ENCODE measurements around the gene KCNS3.

Gene KCNS3

GRCh38 chr2:17879137-17879912, 858 bp downstream of the KCNS3 start:
- TF ChIP-seq, protein P1, sequence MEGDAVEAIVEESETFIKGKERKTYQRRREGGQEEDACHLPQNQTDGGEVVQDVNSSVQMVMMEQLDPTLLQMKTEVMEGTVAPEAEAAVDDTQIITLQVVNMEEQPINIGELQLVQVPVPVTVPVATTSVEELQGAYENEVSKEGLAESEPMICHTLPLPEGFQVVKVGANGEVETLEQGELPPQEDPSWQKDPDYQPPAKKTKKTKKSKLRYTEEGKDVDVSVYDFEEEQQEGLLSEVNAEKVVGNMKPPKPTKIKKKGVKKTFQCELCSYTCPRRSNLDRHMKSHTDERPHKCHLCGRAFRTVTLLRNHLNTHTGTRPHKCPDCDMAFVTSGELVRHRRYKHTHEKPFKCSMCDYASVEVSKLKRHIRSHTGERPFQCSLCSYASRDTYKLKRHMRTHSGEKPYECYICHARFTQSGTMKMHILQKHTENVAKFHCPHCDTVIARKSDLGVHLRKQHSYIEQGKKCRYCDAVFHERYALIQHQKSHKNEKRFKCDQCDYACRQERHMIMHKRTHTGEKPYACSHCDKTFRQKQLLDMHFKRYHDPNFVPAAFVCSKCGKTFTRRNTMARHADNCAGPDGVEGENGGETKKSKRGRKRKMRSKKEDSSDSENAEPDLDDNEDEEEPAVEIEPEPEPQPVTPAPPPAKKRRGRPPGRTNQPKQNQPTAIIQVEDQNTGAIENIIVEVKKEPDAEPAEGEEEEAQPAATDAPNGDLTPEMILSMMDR (IDR thresholded peaks at IDR 0.05) = peak; percentile 41; the same call in 1 of the 2 replicates

- TF ChIP-seq, protein P1 (IDR thresholded peaks at IDR 0.05) = no peak
These were observed 1.4 kb downstream of the KCNS3 start for GRCh38 chr2:17879913-17880274.

DNA sequence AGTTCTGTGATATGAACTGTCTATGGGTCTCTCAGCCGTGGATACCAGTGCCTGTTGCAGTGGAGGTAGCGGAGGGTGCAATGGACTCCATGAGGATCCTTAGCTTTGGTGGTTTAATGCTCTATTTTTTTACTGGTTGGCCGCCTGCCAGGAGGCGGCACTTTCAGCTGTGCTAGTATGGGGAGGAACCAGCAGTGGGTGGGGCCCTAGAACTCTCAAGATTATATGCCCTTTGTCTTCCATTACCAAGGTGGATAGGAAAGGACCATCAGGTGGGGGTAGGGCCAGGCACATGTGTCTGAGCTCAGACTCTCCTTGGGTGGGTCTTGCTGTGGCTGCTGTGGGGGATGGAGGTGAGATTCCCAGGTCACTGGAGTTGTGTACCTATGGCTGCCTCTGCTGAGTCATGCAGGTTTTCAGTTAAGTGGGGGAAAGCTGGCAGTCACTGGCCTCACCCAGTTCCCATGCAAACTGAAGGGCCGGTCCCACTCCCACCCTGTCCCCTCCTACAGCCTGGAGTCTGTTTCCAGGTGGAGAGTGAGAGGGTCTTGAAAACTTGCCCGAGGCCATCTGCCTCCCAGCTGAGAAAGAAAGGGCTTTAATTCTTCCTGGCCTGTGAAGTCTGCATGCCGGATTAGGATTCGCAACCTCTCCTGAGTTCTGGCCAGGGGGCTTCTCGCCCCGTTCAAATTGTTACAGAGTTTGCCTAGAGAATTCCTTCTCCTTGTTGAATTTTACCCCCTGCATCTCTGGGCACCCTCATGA, 14.5 kb downstream of the KCNS3 start:
- TF ChIP-seq, protein P1 (IDR thresholded peaks at IDR 0.05) = no peak

GRCh38 chr2:17894005-17894404, 15.5 kb downstream of the KCNS3 start:
- TF ChIP-seq, protein P1 (IDR thresholded peaks at IDR 0.05) = no peak

DNA sequence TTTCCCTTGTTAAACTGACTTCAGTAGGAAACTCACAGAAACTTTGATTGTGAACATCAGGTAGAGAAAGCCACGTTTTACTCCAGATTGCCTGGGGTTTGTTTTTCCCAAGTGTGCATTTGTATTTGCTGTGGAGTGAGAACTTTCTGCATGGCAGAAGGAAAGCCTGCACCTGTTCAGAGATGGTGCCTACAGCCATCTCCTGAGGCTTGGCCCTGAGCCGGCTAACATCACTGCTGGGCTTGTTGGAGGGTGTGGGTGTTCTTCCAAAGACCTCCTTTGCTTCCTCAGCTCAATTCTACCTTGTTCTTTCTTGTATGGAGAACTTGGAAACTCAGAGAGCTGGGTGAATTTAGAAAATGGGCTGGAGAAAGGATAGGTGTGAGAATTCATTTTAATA, 16.1 kb downstream of the KCNS3 start:
- TF ChIP-seq, protein P1 (IDR thresholded peaks at IDR 0.05) = no peak

DNA sequence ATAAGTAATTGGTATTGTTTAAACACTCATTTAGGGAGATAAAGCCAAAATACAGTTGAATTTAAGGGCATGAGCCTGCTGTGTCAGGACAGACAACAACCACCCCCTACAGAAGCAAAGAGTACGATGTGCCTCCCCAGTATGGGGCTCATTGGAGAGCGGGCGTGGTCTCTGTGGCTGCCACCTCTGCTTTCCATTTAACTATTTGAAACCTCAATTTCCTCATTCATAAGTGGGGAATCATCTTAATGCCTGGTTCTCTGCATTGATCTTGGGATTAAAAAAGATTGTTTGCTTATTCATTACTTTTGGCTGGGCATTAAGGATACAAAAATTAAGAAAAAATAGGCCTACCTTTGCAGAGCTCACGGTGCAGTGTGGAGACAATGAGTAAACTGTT, 21.4 kb downstream of the KCNS3 start:
- TF ChIP-seq, protein P1 (IDR thresholded peaks at IDR 0.05) = no peak

GRCh38 chr2:17901246-17901645, 22.8 kb downstream of the KCNS3 start:
- TF ChIP-seq, protein P1 (IDR thresholded peaks at IDR 0.05) = no peak

Data from LNCAP (cell line).